Measurements from ENCODE around the gene SUPT5H. TPM values are rescaled to one million over a fixed set of nuclear protein-coding genes. Genes with fewer than 3 reads are reported as not detected.

Gene SUPT5H
- total and polyA plus RNA-seq, 2 experiments from 2014 or later: 145 to 156 TPM

DNA sequence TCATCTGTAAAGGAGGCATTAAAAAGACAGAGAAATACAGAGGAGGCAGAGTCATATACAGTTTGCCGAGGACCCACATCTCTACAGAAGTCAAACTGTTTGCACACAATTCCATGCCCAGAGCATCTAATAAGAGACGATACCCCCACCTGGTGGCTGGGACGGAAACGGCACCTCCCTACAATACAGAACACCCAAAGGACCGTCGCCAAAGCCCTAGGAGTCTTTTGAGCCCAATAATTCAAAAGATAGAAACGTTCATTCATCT is 33.6 kb upstream of the SUPT5H start:
- Histone ChIP-seq H3K4me1 (ENCODE audit: low read depth) (peaks cover 18% of the 10 kb centered on the region), H3K27me3 (no peaks in the 10 kb centered on the region), H3K4me3 (peak overlapping the region; percentile 34), H3K9me3 (ENCODE audit: low read depth) (no peaks in the 10 kb centered on the region), H3K36me3 (no peaks in the 10 kb centered on the region), H3K27ac (peak overlapping the region; percentile 94)
- peak; percentile 93 to 95 for DNase-seq (ENCODE audit: low read depth in 1 of 2, low spot score in 1 of 2)
- TF ChIP-seq, protein P1, sequence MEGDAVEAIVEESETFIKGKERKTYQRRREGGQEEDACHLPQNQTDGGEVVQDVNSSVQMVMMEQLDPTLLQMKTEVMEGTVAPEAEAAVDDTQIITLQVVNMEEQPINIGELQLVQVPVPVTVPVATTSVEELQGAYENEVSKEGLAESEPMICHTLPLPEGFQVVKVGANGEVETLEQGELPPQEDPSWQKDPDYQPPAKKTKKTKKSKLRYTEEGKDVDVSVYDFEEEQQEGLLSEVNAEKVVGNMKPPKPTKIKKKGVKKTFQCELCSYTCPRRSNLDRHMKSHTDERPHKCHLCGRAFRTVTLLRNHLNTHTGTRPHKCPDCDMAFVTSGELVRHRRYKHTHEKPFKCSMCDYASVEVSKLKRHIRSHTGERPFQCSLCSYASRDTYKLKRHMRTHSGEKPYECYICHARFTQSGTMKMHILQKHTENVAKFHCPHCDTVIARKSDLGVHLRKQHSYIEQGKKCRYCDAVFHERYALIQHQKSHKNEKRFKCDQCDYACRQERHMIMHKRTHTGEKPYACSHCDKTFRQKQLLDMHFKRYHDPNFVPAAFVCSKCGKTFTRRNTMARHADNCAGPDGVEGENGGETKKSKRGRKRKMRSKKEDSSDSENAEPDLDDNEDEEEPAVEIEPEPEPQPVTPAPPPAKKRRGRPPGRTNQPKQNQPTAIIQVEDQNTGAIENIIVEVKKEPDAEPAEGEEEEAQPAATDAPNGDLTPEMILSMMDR (IDR thresholded peaks at IDR 0.05; ENCODE audit: low read depth, low read length): peak; percentile 88

DNA sequence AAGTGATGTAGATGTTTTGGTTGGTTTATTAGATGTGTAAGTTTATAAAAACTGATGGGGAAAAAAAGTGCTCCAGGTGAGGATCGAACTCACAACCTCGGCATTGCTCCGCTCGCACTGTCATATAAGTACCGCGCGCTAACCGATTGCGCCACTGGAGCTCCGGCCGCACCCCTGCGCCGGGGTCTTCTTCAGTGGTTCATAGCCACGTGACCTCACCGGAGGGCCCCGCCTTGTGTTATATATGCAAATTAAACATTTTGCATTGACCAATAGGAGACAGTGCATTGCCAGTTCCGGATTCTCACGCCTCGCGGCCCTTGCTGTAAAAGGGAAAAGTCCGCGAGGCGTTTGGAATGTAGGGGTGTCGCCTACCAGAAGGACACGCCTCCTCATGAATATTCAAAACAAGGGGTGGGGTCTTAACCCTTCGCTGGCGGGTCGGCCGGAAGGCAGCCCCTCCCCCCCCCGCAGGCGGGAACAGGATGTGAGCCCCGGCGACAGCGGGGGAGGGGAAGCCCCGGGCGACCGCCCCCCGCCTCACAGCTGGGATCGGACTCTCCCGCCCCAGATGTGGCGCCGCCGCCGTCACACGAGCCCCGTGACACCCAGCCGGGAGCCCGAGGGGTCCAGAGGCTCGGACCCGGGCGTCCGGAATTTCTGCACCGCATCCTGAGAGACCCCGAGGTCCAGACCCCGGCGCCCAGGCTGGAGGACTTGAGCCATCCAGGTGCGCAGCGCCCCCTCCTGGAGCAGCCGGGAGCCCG is 33.1 kb upstream of the SUPT5H start, which contains the start of gene PLEKHG2:
PLEKHG2 (plus strand) TSS at position 570 of the 767 bp plus-strand sequence. CDS start 1,418 bp downstream, outside the sequence.
- no peaks in the 10 kb centered on the region for H3K27me3 ChIP-seq

DNA sequence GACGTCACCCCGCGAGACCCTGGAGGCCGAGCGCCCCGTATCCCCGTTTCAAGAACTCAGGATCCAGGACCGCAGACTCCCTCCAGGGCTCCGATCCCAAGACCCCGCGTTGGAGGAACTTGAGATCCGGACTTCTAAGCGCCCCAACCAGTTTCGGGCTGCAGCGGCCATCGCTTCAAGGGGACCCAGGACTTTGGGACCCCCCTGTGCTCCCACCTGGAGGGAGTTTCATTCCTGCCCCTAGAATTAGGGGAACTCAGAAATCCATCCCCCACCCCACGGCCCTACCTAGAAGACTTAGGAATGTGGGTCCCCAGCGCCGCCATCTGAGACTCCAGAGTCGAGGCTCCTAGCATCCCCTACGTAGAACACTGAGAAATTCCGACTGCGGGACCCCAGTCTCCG is 32.5 kb upstream of the SUPT5H start:
- Histone ChIP-seq H3K4me3 (peak overlapping the region; percentile 54), H3K9me3 (ENCODE audit: low read depth) (no peaks in the 10 kb centered on the region), H3K4me1 (ENCODE audit: low read depth) (peaks cover 18% of the 10 kb centered on the region), H3K27me3 (no peaks in the 10 kb centered on the region), H3K36me3 (peaks cover 8% of the 10 kb centered on the region), H3K27ac (peak overlapping the region; percentile 95)
- TF ChIP-seq, protein P1 (IDR thresholded peaks at IDR 0.05; ENCODE audit: low read depth, low read length): no peak
- DNase-seq (ENCODE audit: low read depth in 1 of 2, low spot score in 1 of 2): no peak

More for the DNA sequence above, 33.1 kb upstream of the SUPT5H start, which contains the start of gene PLEKHG2:
- peaks cover 3% of the 10 kb centered on the region for H3K36me3 ChIP-seq
- H3K9me3 ChIP-seq (ENCODE audit: low read depth): no peaks in the 10 kb centered on the region
- H3K27ac ChIP-seq: peak within 1 kb of the TSS; percentile 95
- peak; percentile 99 to 100 for DNase-seq (ENCODE audit: low read depth in 1 of 2, low spot score in 1 of 2)
- peaks cover 18% of the 10 kb centered on the region for H3K4me1 ChIP-seq (ENCODE audit: low read depth)
- TF ChIP-seq, protein P1 (IDR thresholded peaks at IDR 0.05; ENCODE audit: low read depth, low read length): peak; percentile 76
- peak within 1 kb of the TSS; percentile 54 for H3K4me3 ChIP-seq

DNA sequence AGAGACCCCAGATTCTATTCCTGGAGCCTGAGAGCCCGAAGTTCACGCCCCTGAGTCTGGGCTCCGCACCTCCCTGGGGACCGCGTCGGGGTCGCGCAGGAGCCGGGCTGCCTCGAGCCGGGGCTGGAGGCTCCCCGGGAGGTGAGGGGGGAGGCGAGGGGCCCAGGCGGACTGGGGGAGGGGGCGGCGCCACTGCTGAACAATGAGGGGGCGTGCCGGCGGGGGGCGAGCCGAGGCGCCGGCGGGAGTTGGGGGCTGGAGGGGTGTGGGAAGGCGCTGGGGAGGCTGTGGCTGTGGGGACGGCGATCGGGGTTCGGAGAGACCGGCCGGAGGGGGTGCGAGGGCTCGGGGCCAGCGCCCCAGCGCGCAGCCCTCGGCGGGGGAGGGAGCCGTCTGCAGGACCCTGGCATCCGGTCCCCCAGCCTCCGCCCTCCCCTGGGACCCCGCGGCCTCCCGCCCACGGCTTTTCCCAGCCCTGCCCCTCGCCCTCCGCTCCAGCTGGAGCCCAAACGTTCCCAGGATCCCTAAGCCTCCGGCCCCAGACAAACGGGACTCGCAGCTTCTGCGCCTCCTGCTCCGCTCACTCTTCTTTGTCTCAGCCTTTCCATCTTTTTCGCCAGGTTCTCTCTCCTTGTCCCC is 32.0 kb upstream of the SUPT5H start:
- H3K36me3 ChIP-seq: peaks cover 14% of the 10 kb centered on the region
- H3K9me3 ChIP-seq (ENCODE audit: low read depth): no peaks in the 10 kb centered on the region
- H3K27ac ChIP-seq: peak overlapping the region; percentile 95
- TF ChIP-seq, protein P1 (IDR thresholded peaks at IDR 0.05; ENCODE audit: low read depth, low read length): no peak
- H3K27me3 ChIP-seq: no peaks in the 10 kb centered on the region
- peak; percentile 80 to 83 for DNase-seq (ENCODE audit: low read depth in 1 of 2, low spot score in 1 of 2)
- peaks cover 18% of the 10 kb centered on the region for H3K4me1 ChIP-seq (ENCODE audit: low read depth)
- peak overlapping the region; percentile 54 for H3K4me3 ChIP-seq

DNA sequence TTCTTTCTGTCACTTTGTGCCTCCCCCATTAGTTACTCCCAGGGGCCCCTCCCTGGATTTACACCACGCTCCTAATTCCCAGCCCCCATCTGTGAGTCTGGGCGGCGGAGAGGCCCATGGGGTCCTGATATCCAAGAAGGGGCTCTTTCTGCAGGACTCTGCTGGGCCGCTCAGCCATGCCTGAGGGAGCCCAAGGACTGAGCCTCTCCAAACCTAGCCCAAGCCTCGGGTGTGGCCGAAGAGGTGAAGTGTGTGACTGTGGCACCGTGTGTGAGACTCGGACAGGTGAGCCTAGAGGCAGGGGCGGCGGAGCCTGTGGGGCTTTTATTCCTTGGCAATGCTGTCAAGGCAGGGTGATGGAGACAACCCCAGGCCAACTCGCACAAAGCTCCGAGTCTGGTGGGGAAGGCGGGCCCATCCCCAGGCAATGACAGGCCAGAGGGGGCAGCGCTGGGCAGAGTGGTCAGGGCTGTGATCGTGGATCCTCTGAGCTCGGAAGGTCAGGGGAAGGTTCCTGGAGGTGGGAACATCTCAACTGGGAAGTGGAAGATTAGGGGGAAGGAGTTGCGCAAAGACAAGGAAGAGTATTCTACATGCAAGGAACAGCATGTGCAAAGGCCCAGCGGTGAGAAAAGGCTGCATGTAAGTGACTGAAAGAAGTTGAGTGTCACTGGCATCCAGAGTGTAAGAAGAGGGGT is 31.3 kb upstream of the SUPT5H start:
- Histone ChIP-seq H3K36me3 (peaks cover 20% of the 10 kb centered on the region), H3K9me3 (ENCODE audit: low read depth) (no peaks in the 10 kb centered on the region), H3K4me3 (peak overlapping the region; percentile 54), H3K27ac (peak overlapping the region; percentile 95), H3K4me1 (ENCODE audit: low read depth) (peaks cover 18% of the 10 kb centered on the region), H3K27me3 (no peaks in the 10 kb centered on the region)
- peak in 1 of 2 donors; percentile 54 for DNase-seq (ENCODE audit: low read depth in 1 of 2, low spot score in 1 of 2)
- TF ChIP-seq, protein P1 (IDR thresholded peaks at IDR 0.05; ENCODE audit: low read depth, low read length): peak; percentile 30
